Motor neuron (in vitro differentiated cells): ENCODE measurements around the gene SNTA1. TPM values are rescaled to one million over a fixed set of nuclear protein-coding genes. Genes with fewer than 3 reads are reported as not detected.
A peak's percentile ranks its signal among the peaks of the same experiment; 100 is the strongest.
"Not testable (repeated sequence)": the region's sequence is repeated elsewhere in the genome, so short reads cannot be mapped to it uniquely, and the experiment has no call there.

Source experiments
- ATAC-seq, 8 experiments: fragments of 200-7000 bp; cut with Tn5 transposase; replicated peaks in 6 of 8; 2 replicates each; pipeline ENCODE4 v1.8.0; 2021; ENCODE audit warnings: mild to moderate bottlenecking in 8 of 8, moderate library complexity in 8 of 8
- H3K27ac ChIP-seq, 2 donors: fragments of 250-450 bp; sonication (Bioruptor Pico); 2 replicates each; pipeline ENCODE4 v1.9.0; 2021; ENCODE audit warnings: antibody characterized with exemption in 2 of 2, mild to moderate bottlenecking in 2 of 2, moderate library complexity in 1 of 2
- H3K4me1 ChIP-seq, 2 donors: fragments of 250-450 bp; sonication (Bioruptor Pico); replicated peaks in 1 of 2; 2 replicates each; pipeline ENCODE4 v1.6.1; 2021; ENCODE audit warnings: antibody characterized with exemption in 2 of 2, mild to moderate bottlenecking in 2 of 2, moderate library complexity in 1 of 2
- H3K4me3 ChIP-seq, 5 donors: fragments of 250-450 bp; sonication (Bioruptor Pico); 2 replicates each; pipeline ENCODE4 v1.9.0; 2021; ENCODE audit warnings: antibody characterized with exemption in 5 of 5, mild to moderate bottlenecking in 5 of 5, moderate library complexity in 4 of 5
- WGBS, 10 experiments: fragments of 450-650 bp; shearing (Covaris generic); methylation state at CpG; one replicate each; pipeline ENCODE4 v1.0.0; 2022; 5-methylcytosine and 5-hydroxymethylcytosine counted together
- in situ Hi-C, 9 experiments: fragments of 400-800 bp; cut with MboI; loops; one replicate each; pipeline ENCODE4 v1.15.0; 2021; ENCODE audit warnings: low sequenced_read_pairs in 9 of 9, low pct_unique_long_range_greater_than_20kb in 2 of 9; ENCODE audit not compliant: unreplicated experiment in 9 of 9
- total RNA-seq, 8 experiments: library from RNA; unstranded; fragments of 300-600 nt; gene quantifications; 2 replicates each; pipeline versions ENCODE4 v1.2.3 to v1.2.4, GENCODE V29; 2022

Gene SNTA1
- total RNA-seq, 8 experiments from 2014 or later, result 3.3 to 14.4 (median 4.8) TPM

- no peak overlapping the region for H3K4me3 ChIP-seq
- ATAC-seq, result no peak
- 40 to 100% (median 95%) methylated on average over 1 to 5 of the region's 7 CpGs; no CpG with 5 or more reads in 4 of the 10 experiments for WGBS, 10 experiments
- in situ Hi-C loops, result no loop called here
- no peak overlapping the region for H3K27ac ChIP-seq
- peaks cover 16 to 20% of the 10 kb centered on the region in 2 donors for H3K4me1 ChIP-seq
Measured at GRCh38 chr20:33477386-33478234, 34.0 kb upstream of the SNTA1 start.

DNA sequence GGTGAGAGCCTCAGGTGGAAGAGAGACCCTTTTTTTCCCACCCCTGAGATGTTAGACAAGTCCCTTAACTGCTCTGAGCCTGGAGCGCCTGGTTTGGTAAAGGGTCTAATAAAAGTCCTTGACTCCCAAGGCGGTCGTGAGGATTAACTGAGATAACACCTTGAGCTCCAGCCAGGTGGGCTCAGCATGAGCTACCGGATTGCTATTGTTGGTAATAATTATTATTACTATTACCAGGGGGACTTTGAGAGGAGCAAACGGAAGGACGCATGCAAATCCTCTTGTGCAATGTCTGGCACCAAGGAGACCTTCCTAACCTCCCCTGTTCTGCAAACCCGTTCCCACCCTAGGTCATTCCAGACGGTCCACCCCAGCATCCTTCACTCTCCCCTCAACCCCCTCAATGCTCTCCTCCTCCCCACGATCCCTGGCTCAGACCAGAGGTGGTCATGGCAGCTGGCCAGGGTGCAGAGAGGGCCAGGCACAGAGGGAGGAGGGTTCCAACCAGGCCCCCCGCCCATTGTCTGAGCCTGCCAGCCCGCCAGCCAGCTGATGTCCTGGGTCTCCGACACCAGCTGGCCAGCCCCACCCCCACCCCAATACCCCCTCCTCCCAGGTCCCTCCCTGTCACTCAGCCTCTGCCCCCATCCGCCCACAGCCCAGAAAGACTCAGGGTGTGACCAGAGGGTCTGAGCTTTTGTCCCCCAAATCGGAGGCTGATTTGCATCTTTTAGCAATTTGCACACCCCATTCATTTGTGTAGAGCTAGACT, 32.0 kb upstream of the SNTA1 start:
- peak in 5 of 8 experiments; percentile 74 to 84 (median 82) for ATAC-seq
- Histone ChIP-seq H3K4me3 (no peak overlapping the region), H3K27ac (peak overlapping the region in 1 of 2 donors; percentile 13), H3K4me1 (peaks cover 18 to 25% of the 10 kb centered on the region in 2 donors)
- WGBS, 10 experiments, result 0 to 100% (median 66%) methylated on average over 2 to 7 of the region's 14 CpGs; no CpG with 5 or more reads in 5 of the 10 experiments
- in situ Hi-C loops, result no loop called here

DNA sequence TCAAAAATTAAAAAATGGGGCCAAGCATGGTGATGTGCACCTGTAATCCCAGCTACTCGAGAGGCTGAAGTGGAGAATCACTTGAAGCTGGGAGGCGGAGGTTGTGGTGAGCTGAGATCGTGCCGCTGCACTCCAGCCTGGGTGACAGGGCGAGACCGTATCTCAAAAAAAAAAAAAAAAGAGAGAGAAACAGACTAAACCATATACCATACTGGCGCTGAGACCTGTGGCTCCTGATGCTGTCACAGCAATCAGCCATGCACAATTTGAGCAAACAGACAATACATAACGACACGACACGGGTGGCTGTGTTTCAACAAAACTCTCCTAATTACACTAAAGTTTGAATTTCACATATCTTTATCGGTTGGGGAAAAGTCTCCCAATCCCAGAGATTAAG, 31.4 kb upstream of the SNTA1 start:
- in situ Hi-C loops, result no loop called here
- H3K4me3 ChIP-seq, result no peak overlapping the region
- 67 to 100% (median 82%) methylated on average over 1 to 5 of the region's 11 CpGs; no CpG with 5 or more reads in 4 of the 10 experiments for WGBS, 10 experiments
- peaks cover 18 to 25% of the 10 kb centered on the region in 2 donors for H3K4me1 ChIP-seq
- H3K27ac ChIP-seq, result no peak overlapping the region
- no peak for ATAC-seq

GRCh38 chr20:33474097-33474873, 30.7 kb upstream of the SNTA1 start:
- Histone ChIP-seq H3K4me1 (peaks cover 18 to 25% of the 10 kb centered on the region in 2 donors), H3K27ac (no peak overlapping the region), H3K4me3 (no peak overlapping the region)
- WGBS, 10 experiments, result 0 to 100% (median 72%) methylated on average over 1 to 3 of the region's 7 CpGs; no CpG with 5 or more reads in 5 of the 10 experiments
- in situ Hi-C loops, result no loop called here
- peak in 2 of 8 experiments; percentile 39 to 55 for ATAC-seq

- no peak overlapping the region for H3K4me3 ChIP-seq
- WGBS, 10 experiments, result 25 to 87% (median 40%) methylated on average over 1 to 3 of the region's 7 CpGs
- peak in 3 of 8 experiments; percentile 14 to 76 (median 15) for ATAC-seq
- H3K4me1 ChIP-seq, result peaks cover 18 to 25% of the 10 kb centered on the region in 2 donors
- peak overlapping the region; percentile 18 to 67 for H3K27ac ChIP-seq
- in situ Hi-C loops, result no loop called here
Measured at GRCh38 chr20:33472868-33473435, 29.4 kb upstream of the SNTA1 start.

GRCh38 chr20:33470866-33471265, 27.3 kb upstream of the SNTA1 start:
- in situ Hi-C loops, result no loop called here
- peaks cover 13 to 23% of the 10 kb centered on the region in 2 donors for H3K4me1 ChIP-seq
- no peak overlapping the region for H3K4me3 ChIP-seq
- no peak for ATAC-seq
- H3K27ac ChIP-seq, result no peak overlapping the region
- 15 to 100% (median 66%) methylated on average over 2 to 3 of the region's 3 CpGs; no CpG with 5 or more reads in 4 of the 10 experiments for WGBS, 10 experiments

GRCh38 chr20:33470457-33470856, 26.9 kb upstream of the SNTA1 start:
- ATAC-seq, result no peak
- peaks cover 14 to 23% of the 10 kb centered on the region in 2 donors for H3K4me1 ChIP-seq
- WGBS, 10 experiments, result 0 to 95% (median 75%) methylated on average over 2 to 4 of the region's 4 CpGs; no CpG with 5 or more reads in 3 of the 10 experiments
- H3K27ac ChIP-seq, result no peak overlapping the region
- H3K4me3 ChIP-seq, result no peak overlapping the region
- in situ Hi-C loops, result no loop called here

DNA sequence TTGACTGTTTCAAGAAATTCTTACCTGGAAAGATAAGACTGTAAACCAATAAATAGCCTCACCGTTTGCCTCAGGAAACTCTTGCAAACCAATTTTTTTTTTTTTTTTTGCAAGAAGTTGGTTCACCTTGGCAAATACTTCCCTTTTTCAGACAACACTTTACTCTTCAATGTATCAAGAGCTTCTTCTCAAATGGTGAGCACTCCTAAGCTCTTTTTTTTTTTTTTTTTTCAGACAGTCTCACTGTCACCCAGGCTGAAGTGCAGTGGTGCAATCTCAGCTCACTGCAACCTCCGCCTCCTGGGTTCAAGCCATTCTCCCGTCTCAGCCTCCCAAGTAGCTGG, 22.7 kb upstream of the SNTA1 start:
- Histone ChIP-seq H3K27ac (no peak overlapping the region), H3K4me3 (no peak overlapping the region), H3K4me1 (peaks cover 9 to 15% of the 10 kb centered on the region in 2 donors)
- ATAC-seq, result no peak
- in situ Hi-C loops, result loop anchor here in 1 of 9 experiments (10.0 kb wide), 1 partner anchor 189 kb away; no protein-coding TSS in a partner anchor
- WGBS, 10 experiments, result 40 to 100% (median 81%) methylated on average over 1 to 3 of the region's 3 CpGs; no CpG with 5 or more reads in 2 of the 10 experiments

GRCh38 chr20:33465481-33466302, 22.1 kb upstream of the SNTA1 start:
- Histone ChIP-seq H3K27ac (peak overlapping the region in 1 of 2 donors; percentile 59), H3K4me3 (no peak overlapping the region), H3K4me1 (peaks cover 9 to 15% of the 10 kb centered on the region in 2 donors)
- in situ Hi-C loops, result loop anchor here in 1 of 9 experiments (10.0 kb wide), 1 partner anchor 189 kb away; no protein-coding TSS in a partner anchor
- WGBS, 10 experiments, result 21 to 100% (median 45%) methylated on average over 1 to 4 of the region's 9 CpGs; no CpG with 5 or more reads in 5 of the 10 experiments
- ATAC-seq, result peak in 5 of 8 experiments; percentile 75 to 88 (median 85)

GRCh38 chr20:33464759-33465158, 21.2 kb upstream of the SNTA1 start:
- not testable (repeated sequence) for ATAC-seq, H3K27ac ChIP-seq, H3K4me3 ChIP-seq
- WGBS, 10 experiments, result 67 to 96% (median 86%) methylated on average over 1 to 5 of the region's 8 CpGs; no CpG with 5 or more reads in 6 of the 10 experiments
- H3K4me1 ChIP-seq, result peaks cover 9 to 15% of the 10 kb centered on the region in 2 donors
- in situ Hi-C loops, result loop anchor here in 1 of 9 experiments (10.0 kb wide), 1 partner anchor 190 kb away; no protein-coding TSS in a partner anchor

GRCh38 chr20:33463332-33464101, 20.0 kb upstream of the SNTA1 start:
- in situ Hi-C loops, result loop anchor here in 1 of 9 experiments (10.0 kb wide), 1 partner anchor 191 kb away; no protein-coding TSS in a partner anchor

More at GRCh38 chr20:33463332-33464101, 20.0 kb upstream of the SNTA1 start:
- Histone ChIP-seq H3K4me3 (no peak overlapping the region), H3K27ac (no peak overlapping the region), H3K4me1 (peaks cover 9 to 15% of the 10 kb centered on the region in 2 donors)
- ATAC-seq, result peak in 2 of 8 experiments; percentile 16 to 66
- WGBS, 10 experiments, result 53 to 100% (median 80%) methylated on average over 1 to 6 of the region's 7 CpGs; no CpG with 5 or more reads in 3 of the 10 experiments
